ENCODE results near the gene P3H3. TPM values are rescaled to one million over a fixed set of nuclear protein-coding genes. Genes with fewer than 3 reads are reported as not detected.
A peak's percentile ranks its signal among the peaks of the same experiment; 100 is the strongest.

The P3H3 gene, protein sequence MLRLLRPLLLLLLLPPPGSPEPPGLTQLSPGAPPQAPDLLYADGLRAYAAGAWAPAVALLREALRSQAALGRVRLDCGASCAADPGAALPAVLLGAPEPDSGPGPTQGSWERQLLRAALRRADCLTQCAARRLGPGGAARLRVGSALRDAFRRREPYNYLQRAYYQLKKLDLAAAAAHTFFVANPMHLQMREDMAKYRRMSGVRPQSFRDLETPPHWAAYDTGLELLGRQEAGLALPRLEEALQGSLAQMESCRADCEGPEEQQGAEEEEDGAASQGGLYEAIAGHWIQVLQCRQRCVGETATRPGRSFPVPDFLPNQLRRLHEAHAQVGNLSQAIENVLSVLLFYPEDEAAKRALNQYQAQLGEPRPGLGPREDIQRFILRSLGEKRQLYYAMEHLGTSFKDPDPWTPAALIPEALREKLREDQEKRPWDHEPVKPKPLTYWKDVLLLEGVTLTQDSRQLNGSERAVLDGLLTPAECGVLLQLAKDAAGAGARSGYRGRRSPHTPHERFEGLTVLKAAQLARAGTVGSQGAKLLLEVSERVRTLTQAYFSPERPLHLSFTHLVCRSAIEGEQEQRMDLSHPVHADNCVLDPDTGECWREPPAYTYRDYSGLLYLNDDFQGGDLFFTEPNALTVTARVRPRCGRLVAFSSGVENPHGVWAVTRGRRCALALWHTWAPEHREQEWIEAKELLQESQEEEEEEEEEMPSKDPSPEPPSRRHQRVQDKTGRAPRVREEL
- polyA plus RNA-seq (ENCODE audit: insufficient read length in 12 of 12) = 10 to 100 TPM in 11 of 12 donors, not detected in 1; 29.9 to 56.8 (median 36.3) TPM
- long read RNA-seq, donor 1, partial matches to known transcripts = 8 of 12 reads
- long read RNA-seq, donor 1, other reads (novel, unspliced or antisense) = 0 of 12 reads
- long read RNA-seq, donor 2, partial matches to known transcripts = 0 of 4 reads
- long read RNA-seq, donor 2, other reads (novel, unspliced or antisense) = 0 of 4 reads
- long read RNA-seq, donor 3, partial matches to known transcripts = 5 of 7 reads
- long read RNA-seq, donor 3, other reads (novel, unspliced or antisense) = 0 of 7 reads
- long read RNA-seq, donor 4, partial matches to known transcripts = 0 of 2 reads
- long read RNA-seq, donor 4, other reads (novel, unspliced or antisense) = 0 of 2 reads
- long read RNA-seq, donor 5 = 0 reads
- long read RNA-seq, donor 6, partial matches to known transcripts = 0 of 2 reads
- long read RNA-seq, donor 6, other reads (novel, unspliced or antisense) = 0 of 2 reads
- long read RNA-seq, donor 7, partial matches to known transcripts = 0 of 2 reads
- long read RNA-seq, donor 7, other reads (novel, unspliced or antisense) = 0 of 2 reads
- long read RNA-seq, donor 8, transcript P3H3-201 (15 exons, 2,632 nt) = major isoform, 6 of 16 reads
- long read RNA-seq, donor 8, partial matches to known transcripts = 9 of 16 reads
- long read RNA-seq, donor 8, other reads (novel, unspliced or antisense) = 0 of 16 reads
- long read RNA-seq, donor 9, transcript P3H3-201 (15 exons, 2,632 nt) = major isoform, 6 of 6 reads
- long read RNA-seq, donor 9, partial matches to known transcripts = 0 of 6 reads
- long read RNA-seq, donor 9, other reads (novel, unspliced or antisense) = 0 of 6 reads
- long read RNA-seq, donor 10, partial matches to known transcripts = 0 of 1 reads
- long read RNA-seq, donor 10, other reads (novel, unspliced or antisense) = 0 of 1 reads
- long read RNA-seq, donor 11, transcript P3H3-201 (15 exons, 2,632 nt) = major isoform, 6 of 18 reads
- long read RNA-seq, donor 11, partial matches to known transcripts = 12 of 18 reads
- long read RNA-seq, donor 11, other reads (novel, unspliced or antisense) = 0 of 18 reads

DNA sequence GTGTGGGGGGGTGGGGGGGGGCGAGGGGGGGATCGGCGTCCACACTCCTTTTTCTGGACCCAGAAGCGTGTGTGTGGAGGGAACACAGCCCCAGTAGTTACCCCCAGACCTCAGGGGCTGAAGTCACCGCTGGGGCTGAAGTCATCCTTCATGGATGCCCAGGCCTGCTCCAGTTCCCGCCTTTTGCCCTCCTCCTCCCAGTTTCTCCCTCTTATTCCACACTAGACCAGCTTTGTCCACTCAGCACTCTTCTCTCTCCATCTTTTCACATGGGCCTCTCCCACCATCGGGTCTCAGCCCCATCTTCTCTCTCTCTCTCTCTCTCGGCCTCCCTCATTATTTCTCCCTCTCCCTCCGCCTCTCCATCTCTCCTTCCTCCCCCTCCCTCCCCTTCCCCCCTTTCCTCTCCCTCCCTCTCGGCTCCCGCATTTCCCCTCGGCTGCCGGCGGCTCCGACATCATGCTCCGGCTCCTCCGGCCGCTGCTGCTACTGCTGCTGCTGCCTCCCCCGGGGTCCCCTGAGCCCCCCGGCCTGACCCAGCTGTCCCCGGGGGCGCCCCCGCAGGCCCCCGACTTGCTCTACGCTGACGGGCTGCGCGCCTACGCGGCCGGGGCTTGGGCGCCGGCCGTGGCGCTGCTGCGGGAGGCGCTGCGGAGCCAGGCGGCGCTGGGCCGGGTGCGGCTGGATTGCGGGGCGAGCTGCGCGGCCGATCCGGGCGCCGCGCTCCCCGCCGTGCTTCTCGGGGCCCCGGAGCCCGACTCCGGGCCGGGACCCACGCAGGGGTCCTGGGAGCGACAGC is at the start of gene P3H3:
TSS of gene P3H3 (plus strand) at position 426 of the 799 bp plus-strand sequence. CDS start at position 460, 34 bp downstream.
- peak; percentile 69 for DNase-seq

- DNase-seq = peak; percentile 96
These were observed 49.3 kb upstream of the P3H3 start for GRCh38 chr12:6778574-6779550.

DNA sequence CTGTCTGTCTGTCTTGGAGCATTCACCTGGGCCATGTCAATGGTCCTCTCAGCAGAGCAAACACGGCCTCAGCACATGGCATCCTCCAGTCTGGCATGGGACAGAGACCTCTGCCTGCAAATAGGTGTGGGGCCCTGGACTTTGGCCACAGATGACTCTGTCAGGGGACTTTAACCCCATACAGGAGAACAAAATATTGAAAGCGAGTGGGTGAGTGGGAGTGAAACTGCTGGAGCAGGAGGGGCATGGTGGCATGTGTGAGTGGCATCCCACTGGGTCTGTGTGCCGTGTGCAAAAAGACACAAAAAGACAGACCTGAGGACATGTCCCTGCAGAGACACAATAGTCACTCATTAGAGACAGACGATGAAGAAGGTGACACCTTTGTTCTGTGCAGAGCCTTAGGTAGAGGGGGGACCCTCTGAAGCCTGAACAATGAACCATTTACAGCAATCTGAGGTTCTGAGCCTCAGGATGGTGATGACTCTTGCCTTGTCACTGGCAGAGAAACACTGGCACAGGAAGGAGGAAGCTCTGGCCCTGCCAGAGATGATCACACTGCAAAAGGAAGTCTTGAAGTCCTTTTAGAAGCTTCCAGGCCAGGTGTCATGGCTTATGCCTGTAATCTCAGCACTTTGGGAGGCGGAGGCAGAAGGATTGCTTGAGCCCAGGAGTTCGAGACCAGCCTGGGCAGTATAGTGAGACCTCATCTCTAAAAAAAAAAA is 48.3 kb upstream of the P3H3 start:
- DNase-seq = no peak

DNA sequence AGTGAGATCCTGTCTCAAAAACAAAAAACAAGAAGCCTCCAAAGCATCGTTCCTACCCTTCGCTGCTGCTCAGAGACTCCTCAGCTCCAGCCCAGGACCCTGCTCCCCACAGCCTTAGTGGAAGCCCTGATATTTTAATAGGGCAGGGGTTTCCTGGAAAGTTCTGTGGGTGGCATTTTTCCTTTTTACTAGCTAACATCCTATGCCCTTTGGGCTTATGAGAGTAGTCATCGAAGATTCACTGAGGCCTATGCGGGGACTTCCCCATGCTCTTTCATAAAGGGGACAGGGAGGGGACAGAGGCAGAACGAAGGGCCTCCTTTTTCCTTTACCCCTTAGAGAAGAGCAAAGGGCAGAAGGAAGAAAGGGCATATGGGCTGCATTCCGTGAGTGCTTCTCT is 47.6 kb upstream of the P3H3 start:
- no peak for DNase-seq

GRCh38 chr12:6782119-6782518 is 46.1 kb upstream of the P3H3 start:
- DNase-seq = no peak

GRCh38 chr12:6782850-6783566 is 45.2 kb upstream of the P3H3 start:
- no peak for DNase-seq

DNA sequence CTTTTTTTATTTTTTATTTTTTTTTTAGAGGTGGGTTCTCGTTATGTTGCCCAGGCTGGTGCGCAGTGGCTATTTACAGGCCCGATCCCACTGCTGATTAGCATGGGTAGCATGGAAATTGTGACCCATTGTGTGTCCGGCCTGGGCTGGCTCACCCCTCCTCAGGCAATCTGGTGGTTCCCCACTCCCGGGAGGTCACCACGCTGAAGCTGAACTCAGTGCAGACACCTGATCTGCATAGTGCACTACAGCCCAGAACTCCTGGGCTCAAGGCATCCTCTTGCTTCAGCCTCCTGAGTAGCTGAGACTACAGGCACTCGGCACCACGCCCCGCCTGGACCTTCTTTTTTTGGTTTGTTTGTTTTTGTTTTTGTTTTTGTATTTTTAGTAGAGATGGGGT is 44.4 kb upstream of the P3H3 start:
- DNase-seq = no peak

DNA sequence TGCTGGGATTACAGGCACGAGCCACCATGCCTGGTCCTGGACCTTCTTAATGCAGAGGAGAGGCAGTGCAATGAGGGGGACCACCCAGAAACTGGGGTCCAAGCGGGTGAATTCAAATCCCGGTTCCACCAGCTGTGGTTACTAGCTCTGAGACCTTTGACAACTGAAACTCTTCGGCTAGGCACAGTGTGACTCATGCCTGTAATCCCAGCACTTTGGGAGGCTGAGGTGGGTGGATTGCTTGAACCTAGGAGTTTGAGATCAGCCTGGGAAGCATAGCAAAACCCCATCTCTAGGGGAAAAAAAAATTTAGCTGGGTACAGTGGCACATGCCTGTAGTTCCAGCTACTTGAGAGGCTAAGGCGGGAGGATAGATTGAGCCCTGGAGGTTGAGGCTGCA is 43.9 kb upstream of the P3H3 start:
- DNase-seq = no peak

- no peak for DNase-seq
These were observed 43.4 kb upstream of the P3H3 start for GRCh38 chr12:6784761-6785160.

DNA sequence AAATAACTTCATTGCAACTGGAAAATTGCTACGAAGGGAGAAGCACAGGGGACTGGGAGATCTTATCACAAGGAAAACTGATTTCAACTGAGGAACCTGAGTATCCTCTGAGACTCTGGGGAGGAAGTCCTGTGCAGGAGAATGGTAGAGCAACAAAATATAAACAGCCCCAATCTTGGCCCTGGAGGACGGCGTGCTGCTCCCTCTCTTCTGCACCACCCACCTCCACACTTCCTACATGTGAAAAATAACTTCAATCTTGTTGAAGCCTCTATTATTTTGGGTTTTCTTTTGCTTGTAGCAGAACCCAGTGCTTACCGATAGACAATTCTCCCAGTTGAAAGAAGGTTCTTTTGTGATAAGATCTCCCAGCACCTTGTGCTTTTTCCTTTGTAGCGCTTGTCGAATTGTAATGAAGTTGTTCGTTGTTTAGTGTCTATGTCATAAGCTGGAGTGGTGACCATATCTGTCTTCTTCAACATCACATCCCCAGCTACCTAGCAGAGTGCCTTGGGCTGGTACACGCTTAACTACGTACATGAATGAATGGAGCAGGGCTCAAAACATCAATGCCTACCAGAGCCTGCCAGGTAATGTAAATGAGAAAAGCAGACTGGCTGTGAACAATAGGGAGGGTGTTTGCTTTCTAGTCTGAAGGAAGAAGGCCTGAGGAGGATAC is 41.7 kb upstream of the P3H3 start:
- DNase-seq = no peak

DNA sequence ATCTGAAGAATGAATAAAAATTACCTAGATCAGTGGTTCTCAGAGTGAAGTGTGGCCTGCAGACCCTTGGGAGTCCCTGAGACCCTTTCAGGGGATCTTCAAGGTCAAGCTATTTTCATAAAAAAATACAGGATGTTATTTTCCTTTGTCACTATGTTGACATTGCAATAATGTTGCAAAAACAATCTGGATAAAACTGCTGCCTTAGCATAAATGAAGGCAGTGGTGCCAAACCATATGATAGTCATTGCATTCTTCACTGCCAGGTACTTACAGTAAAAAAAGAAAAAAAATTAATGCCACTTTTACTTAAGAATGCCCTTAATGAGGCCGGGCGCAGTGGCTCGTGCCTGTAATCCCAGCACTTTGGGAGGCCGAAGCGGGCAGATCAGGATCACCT is 40.9 kb upstream of the P3H3 start:
- DNase-seq = no peak

- no peak for DNase-seq
These were observed 39.0 kb upstream of the P3H3 start, which contains the start of gene CD4 for GRCh38 chr12:6788972-6789924. Gene CD4, plus strand, starts transcription at chr12:6789528. Its CDS starts 10,611 bp downstream, at chr12:6800139.

- no peak for DNase-seq
These were observed 37.6 kb upstream of the P3H3 start for GRCh38 chr12:6790496-6791150.

- DNase-seq = no peak
These were observed 36.2 kb upstream of the P3H3 start for GRCh38 chr12:6791931-6792520.

Data from muscle of arm (tissue), 14 donors.